HG03159 (cell line): ENCODE results near the gene IGFBP4.

ENCODE experiments used
- ATAC-seq: cut with Tn5 transposase; IDR thresholded peaks from one replicate; pipeline ENCODE4 v1.9.1; 2021; ENCODE audit warnings: mild to moderate bottlenecking, moderate library complexity; ENCODE audit not compliant: unreplicated experiment

Gene IGFBP4

DNA sequence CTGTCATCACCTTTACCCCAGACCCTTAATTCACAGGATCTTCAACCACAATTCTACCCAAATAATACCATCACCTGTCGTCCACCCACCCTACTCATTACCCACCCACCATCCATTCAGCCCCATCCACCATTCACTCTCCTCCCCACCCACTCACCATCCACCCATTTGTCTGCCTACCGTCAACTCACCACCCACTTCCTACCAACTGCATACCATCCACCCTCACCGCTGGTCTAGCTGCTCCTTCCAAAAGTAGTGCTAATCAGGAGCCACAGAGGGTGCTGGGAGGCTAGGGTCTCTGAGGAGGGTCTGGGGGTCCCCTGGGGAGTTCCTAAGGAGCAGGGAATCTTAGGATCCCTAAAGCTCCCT lies 12.0 kb upstream of the IGFBP4 start:
- ATAC-seq, result no peak

- ATAC-seq, result no peak
Measured at GRCh38 chr17:40432864-40433528, 10.3 kb upstream of the IGFBP4 start.

DNA sequence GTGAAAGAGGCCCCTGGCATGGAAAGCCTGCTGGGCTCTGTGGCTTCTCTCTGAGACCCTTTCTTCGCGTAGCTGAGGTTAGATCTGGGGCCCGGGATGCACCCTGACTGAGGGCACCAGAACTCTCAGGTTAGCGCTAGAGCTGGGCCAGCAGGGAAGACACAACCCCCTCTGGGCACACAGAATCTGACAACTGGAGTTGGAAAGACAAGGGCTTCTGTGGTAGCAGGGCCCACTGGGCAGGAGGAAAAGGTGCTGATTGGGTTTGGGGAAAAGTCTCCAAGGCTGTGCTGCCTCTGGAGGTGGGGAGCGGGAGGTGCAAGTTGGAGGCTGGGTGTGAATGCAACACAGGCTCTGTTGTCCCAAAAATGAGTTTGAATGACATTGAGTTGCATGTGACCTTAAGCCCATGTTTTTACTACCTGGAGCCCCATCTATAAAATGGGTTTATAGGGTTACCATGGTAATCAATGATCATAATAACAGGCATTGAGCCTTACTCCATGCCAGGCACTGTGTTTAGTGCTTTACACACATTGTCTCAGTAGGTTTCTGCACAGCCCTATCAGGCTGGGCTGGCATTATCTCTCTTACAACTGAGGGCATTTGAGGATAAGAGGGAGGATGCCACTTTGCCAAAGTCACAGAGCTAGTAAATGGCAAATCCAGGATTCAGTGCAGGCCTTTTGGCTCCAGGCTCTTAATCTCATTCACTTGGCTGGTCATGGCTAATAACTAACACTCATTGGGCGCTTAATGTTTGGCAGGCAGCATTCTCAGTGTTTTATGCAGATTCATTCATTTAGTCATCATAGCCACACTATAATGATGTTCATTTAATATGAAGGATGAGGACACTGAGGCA lies 9.5 kb upstream of the IGFBP4 start:
- no peak for ATAC-seq

- no peak for ATAC-seq
Measured at GRCh38 chr17:40436636-40437035, 6.6 kb upstream of the IGFBP4 start.

GRCh38 chr17:40437095-40437732 lies 6.0 kb upstream of the IGFBP4 start:
- no peak for ATAC-seq

DNA sequence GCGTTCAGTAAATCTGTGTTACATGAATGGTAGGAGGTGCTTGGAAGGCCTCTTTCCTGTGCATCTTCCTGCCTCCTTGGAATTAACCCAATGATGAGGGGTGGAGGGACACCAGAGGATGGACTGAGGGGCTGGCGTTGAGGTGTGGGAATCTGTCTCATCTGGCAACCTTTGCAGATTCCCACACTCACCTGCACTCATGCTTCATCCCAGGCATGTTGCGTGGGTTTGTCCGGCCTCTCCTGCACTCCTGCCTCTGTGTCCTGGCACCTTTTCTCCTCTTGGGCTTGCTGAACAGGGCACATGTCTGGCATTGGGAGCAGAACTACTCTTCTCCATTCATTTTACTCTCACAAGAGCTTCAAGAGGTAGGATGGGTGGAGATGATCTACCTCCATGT lies 3.1 kb upstream of the IGFBP4 start:
- no peak for ATAC-seq

GRCh38 chr17:40442392-40443195 lies 656 bp upstream of the IGFBP4 start:
- ATAC-seq, result no peak

- ATAC-seq, result no peak
Measured at GRCh38 chr17:40443988-40444899, 994 bp downstream of the IGFBP4 start.

DNA sequence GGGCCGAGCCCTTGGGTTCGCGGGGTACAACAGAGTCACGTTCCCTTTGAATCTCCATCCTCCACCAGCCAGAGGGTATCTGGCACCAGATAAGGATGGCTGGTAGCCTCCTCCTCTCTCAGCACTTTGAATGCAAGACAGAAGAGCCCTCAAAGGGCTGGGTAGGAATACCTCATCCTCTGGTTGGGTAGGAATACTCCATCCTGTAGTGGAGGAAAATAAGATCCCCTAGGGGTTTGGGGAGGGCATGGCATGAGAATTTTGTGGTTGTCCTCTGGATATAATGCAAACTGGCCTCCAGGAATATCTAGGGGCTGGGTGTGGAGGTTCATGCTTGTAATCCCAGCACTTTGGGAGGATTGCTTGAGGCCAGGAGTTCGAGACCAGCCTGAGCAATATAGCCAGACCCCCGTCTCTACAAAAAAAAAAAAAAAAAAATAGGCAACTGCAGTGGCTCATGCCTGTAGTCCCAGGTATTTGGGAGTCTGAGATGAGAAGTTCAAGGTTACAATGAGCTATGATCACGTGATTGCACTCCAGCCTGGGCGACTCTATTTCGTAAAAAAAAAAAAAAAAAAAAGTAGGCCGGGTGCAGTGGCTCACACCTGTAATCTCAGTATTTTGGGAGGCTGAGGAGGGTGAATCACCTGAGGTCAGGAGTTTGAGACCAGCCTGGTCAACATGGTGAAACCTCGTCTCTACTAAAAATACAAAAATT lies 2.7 kb downstream of the IGFBP4 start:
- no peak for ATAC-seq

DNA sequence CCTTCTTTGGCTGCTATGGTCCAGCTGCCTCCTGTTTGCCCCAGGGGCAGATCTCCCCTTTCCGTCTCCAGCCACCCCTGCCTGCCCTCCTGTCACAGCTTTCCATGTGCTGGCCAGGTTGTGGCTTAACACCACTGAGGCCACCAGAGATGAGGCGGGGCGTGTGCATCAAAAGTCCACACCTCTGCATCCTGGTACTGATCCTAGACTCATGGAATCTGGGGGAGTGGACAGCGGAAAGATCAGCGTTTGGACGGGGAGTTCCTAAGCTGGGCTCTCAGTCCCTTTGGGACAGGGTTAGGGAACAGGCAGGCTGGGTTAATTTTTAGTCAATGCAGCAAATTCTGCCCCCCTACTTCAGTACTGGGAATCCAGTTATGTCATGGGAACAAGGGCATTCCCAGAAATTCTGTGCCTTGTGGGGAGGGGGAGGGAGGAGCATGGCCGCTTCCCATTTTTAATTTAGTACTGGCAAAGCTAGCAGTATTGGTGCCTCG lies 3.9 kb downstream of the IGFBP4 start:
- ATAC-seq, result no peak

DNA sequence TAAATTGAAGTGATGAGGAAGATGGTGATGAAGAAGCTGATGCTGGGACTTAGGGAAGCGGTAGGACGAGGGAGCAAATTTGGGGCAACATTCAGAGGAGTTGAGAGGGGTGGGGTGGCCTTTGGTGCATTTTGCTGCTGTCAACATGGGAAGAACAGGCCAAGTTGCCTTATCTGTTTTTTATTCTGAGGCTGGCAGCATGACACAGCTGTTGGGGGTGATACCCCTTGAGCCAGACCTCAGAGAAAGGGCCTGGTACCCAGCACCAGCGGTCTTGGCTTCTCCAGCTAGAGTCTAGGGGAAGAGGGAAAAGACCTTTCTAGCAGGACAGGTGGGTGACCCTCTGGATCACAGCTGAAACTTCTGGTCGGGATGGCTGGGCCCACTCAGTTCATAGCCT lies 4.6 kb downstream of the IGFBP4 start:
- no peak for ATAC-seq

GRCh38 chr17:40448213-40448638 lies 5.0 kb downstream of the IGFBP4 start:
- no peak for ATAC-seq

DNA sequence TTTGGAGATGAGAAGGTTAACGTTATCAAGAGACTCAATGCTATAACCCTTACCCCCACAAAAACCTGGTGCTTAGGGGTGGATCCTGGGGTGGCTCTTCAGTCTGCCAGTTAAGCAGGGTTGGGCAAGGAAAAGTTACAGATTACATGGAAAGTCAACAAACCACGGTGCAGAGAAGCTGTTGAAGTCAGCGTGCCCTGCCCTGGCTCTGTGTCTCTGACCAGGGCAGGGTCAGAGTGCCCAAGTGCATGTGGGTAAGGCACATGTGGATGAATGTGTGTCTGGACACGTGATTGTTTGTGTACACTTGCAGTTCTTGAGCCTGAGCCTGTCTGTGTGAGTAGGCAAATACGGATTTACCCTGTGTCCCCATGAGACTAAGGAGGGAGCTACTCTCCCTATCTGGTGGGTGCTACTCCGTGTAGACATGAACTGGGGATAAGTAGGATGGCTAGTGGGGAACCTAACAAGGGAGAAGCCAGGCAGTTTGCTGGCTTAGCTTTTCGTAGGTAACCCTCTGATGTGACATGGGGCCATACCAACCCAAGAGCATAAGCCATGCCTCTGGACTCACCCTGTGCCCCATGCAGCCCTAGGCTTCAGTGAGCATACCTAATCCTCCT lies 5.5 kb downstream of the IGFBP4 start:
- ATAC-seq, result no peak

GRCh38 chr17:40450175-40450574 lies 6.9 kb downstream of the IGFBP4 start:
- no peak for ATAC-seq

DNA sequence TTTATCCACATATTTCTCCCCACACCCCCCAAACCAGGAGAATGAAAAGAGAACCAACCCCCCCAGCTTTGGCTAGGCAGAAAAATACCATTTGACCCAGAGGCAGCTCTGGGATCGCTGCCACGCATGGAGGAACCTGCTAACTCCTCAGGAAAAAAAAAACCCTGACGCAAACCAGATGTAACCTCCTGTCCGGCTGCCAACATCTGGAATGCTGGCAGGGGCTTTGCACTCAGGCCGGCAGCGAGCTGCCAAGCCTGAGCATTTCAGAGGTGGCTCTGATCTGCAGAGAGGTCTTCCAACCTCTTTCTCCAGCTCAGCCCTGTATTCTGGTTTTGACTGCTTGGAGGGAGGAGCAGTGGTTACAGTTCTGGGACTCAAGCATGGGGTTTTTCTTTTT lies 8.2 kb downstream of the IGFBP4 start:
- ATAC-seq, result no peak

GRCh38 chr17:40452216-40452787 lies 9.1 kb downstream of the IGFBP4 start:
- no peak for ATAC-seq

- ATAC-seq, result no peak
Measured at GRCh38 chr17:40452921-40453378, 9.7 kb downstream of the IGFBP4 start.

DNA sequence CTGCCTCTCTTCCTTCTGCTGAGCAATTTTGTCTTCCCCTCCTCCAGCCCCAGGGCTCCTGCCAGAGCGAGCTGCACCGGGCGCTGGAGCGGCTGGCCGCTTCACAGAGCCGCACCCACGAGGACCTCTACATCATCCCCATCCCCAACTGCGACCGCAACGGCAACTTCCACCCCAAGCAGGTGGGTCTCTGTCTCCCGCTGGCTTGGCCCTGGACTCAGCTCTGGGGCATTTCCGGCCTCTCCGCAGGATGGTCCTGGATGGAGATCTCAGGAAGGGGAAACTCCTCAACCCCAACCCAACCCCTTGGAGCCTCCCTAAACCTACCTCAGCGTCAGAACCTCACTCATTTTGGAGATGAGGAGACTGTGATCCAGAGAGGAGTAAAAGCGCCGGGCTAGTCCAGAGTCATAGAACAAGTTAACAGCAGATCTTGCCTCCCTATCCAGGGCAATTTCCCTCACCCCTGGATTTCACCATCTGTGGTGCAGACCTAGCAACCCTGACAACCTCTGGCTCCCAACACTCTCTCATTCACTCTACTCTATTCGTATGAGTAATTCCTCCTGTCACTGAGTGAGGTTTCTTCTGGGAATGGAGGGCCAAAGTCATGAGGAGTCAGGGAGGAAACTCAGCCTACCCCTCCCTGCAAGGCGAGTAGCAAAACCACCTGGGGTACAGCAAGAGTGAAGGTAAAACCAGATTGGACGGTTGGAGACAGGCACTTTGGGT lies 10.8 kb downstream of the IGFBP4 start:
- no peak for ATAC-seq
